Loucy (cell line): ENCODE measurements around the gene MFSD8.
"Not testable (repeated sequence)": the region's sequence is repeated elsewhere in the genome, so short reads cannot be mapped to it uniquely, and the experiment has no call there.

ENCODE experiments used
- H2AFZ ChIP-seq: fragments of 200-600 bp; sonication (generic); 2 replicates; pipeline ENCODE4 v1.6.0; 2016; ENCODE audit warnings: antibody characterized with exemption, mild to moderate bottlenecking, low read length, moderate library complexity
- H3F3A ChIP-seq: fragments of 200-600 bp; 2 replicates; pipeline ENCODE4 v1.6.0; 2016; ENCODE audit warnings: antibody characterized with exemption, low read depth, mild to moderate bottlenecking
- H3K27me3 ChIP-seq: fragments of 200-600 bp; sonication (generic); 2 replicates; pipeline ENCODE4 v1.6.1; 2014; ENCODE audit warnings: low read length, mild to moderate bottlenecking; ENCODE audit not compliant: insufficient read depth, poor library complexity, severe bottlenecking
- H3K36me3 ChIP-seq: fragments of 200-600 bp; sonication (generic); 2 replicates; pipeline ENCODE4 v1.6.1; 2016; ENCODE audit warnings: low read length; ENCODE audit not compliant: insufficient read depth
- H3K4me1 ChIP-seq: fragments of 200-600 bp; sonication (generic); 2 replicates; pipeline ENCODE4 v1.5.1; 2014; ENCODE audit warnings: low read length, mild to moderate bottlenecking; ENCODE audit not compliant: insufficient read depth, poor library complexity, severe bottlenecking
- H3K4me2 ChIP-seq: fragments of 200-600 bp; sonication (generic); 2 replicates; pipeline ENCODE4 v1.6.0; 2014; ENCODE audit warnings: antibody characterized with exemption, low read length, low read depth, mild to moderate bottlenecking; ENCODE audit not compliant: poor library complexity, severe bottlenecking
- H3K4me3 ChIP-seq: fragments of 200-600 bp; sonication (generic); 2 replicates; pipeline ENCODE4 v1.5.1; 2014; ENCODE audit warnings: low read length, mild to moderate bottlenecking, mixed read lengths; ENCODE audit not compliant: poor library complexity, severe bottlenecking
- H3K79me2 ChIP-seq: fragments of 200-600 bp; sonication (generic); 2 replicates; pipeline ENCODE4 v1.6.1; 2014; ENCODE audit warnings: low read length; ENCODE audit not compliant: insufficient read depth
- H3K9ac ChIP-seq: fragments of 200-600 bp; sonication (generic); 2 replicates; pipeline ENCODE4 v1.6.0; 2014; ENCODE audit warnings: mild to moderate bottlenecking, low read depth, low read length, moderate library complexity; ENCODE audit not compliant: poor library complexity, severe bottlenecking
- H3K9me2 ChIP-seq: fragments of 200-600 bp; sonication (generic); replicated peaks from 2 replicates; pipeline ENCODE4 v1.6.1; 2016; ENCODE audit warnings: low read depth, low read length, mixed read lengths
- H3K9me3 ChIP-seq: fragments of 200-600 bp; sonication (generic); 2 replicates; pipeline ENCODE4 v1.6.1; 2014; ENCODE audit warnings: mild to moderate bottlenecking, antibody characterized with exemption, low read length, low read depth; ENCODE audit not compliant: insufficient read depth
- H4K20me1 ChIP-seq: fragments of 200-600 bp; sonication (generic); 2 replicates; pipeline ENCODE4 v1.6.0; 2014; ENCODE audit warnings: antibody characterized with exemption, low read length, mild to moderate bottlenecking; ENCODE audit not compliant: insufficient read depth, poor library complexity, severe bottlenecking
- CTCF ChIP-seq: fragments of 200-600 bp; sonication (generic); conservative IDR thresholded peaks from 2 replicates; pipeline ENCODE4 v1.5.1; 2014; ENCODE audit warnings: mild to moderate bottlenecking, antibody characterized with exemption, low read length
- EZH2phosphoT487 ChIP-seq: fragments of 200-600 bp; IDR thresholded peaks from 2 replicates; pipeline ENCODE4 v1.6.1; 2018; ENCODE audit warnings: antibody characterized with exemption, mild to moderate bottlenecking, moderate library complexity, borderline replicate concordance

The MFSD8 gene

DNA sequence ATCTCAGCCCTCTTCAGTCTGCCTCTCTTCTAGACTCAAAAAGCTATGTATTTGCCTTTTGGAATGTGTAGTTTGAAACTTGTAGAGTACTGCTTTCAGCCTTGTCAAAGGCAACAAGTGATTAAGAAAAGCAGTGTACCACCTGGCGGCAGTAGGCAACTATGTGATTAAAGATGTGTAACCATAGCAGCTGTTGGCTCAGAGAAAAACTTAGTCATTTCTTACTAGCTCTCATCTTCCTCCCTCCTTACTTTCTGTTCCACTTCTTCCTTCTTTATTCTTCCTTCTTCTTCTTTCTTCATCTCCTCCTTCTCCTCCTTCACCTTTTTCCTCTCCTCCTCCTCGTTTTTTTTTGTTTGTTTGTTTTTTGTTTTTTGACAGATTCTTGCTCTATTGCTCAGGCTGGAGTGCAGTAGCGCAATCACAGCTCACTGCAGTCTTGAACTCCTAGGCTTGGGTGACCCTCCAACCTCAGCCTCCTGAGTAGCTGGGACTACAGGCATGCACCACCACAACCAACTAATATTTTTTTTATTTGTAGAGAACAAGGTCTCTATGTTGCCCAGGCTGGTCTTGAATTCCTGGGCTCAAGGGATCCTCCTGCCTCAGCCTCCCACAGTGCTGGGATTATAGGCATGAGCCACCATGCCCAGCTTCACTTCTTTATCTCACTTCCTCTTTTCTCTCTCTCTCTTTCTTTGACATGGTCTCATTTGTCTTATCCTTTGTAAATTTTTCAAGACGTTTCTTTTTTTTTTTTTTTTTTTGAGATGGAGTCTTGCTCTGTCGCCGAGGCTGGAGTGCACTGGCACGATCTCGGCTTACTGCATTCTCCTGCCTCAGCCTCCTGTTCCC, 32.8 kb upstream of the MFSD8 start:
- TF ChIP-seq CTCF (no peak), EZH2phosphoT487 (no peak)

DNA sequence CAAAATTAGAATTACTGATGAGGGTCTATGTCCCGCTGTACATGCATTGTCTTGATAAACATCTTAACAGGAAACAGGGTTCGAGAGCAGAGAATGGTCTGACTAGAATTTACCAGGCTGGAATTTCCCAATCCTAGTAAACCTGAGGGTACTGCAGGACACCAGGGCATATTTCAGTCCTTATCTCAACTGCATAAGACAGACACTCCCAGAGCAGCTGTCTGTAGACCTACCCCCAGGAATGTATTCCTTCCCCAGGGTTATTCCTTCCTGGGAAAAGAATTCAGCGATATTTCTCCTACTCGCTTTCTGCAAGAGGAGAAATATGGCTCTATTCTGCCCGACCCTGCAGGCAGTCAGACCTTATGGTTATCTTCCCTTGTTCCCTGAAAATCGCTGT, 31.5 kb upstream of the MFSD8 start:
- H3K9ac ChIP-seq, H3K4me1 ChIP-seq, H2AFZ ChIP-seq, H3K4me3 ChIP-seq, H3K9me3 ChIP-seq, H3K9me2 ChIP-seq, H3K79me2 ChIP-seq, H4K20me1 ChIP-seq, H3K27me3 ChIP-seq, H3F3A ChIP-seq, H3K4me2 ChIP-seq: not testable (repeated sequence)
- peaks cover 12% of the 10 kb centered on the region; the same call in 1 of the 2 replicates for H3K36me3 ChIP-seq

More for the DNA sequence above, 32.8 kb upstream of the MFSD8 start:
- Histone ChIP-seq H3K4me2 (no peak overlapping the region), H3K79me2 (peaks cover 2% of the 10 kb centered on the region; the same call in 1 of the 2 replicates), H3K4me3 (no peak overlapping the region), H3K36me3 (peaks cover 12% of the 10 kb centered on the region; the same call in 1 of the 2 replicates), H3K9me3 (no peaks in the 10 kb centered on the region), H2AFZ (no peak overlapping the region), H4K20me1 (no peaks in the 10 kb centered on the region), H3K9me2 (no peaks in the 10 kb centered on the region), H3K27me3 (no peaks in the 10 kb centered on the region), H3F3A (no peaks in the 10 kb centered on the region), H3K9ac (no peak overlapping the region), H3K4me1 (no peaks in the 10 kb centered on the region)

- Histone ChIP-seq H3K27me3 (no peaks in the 10 kb centered on the region), H2AFZ (no peak overlapping the region), H3K4me3 (no peak overlapping the region), H3K79me2 (no peaks in the 10 kb centered on the region), H4K20me1 (no peaks in the 10 kb centered on the region), H3K9me3 (no peaks in the 10 kb centered on the region), H3K4me1 (no peaks in the 10 kb centered on the region), H3K9me2 (no peaks in the 10 kb centered on the region), H3K36me3 (peaks cover 12% of the 10 kb centered on the region; the same call in 1 of the 2 replicates), H3K9ac (no peak overlapping the region), H3F3A (no peaks in the 10 kb centered on the region), H3K4me2 (no peak overlapping the region)
- no peak for TF ChIP-seq EZH2phosphoT487
- no peak for TF ChIP-seq CTCF
These were observed 30.8 kb upstream of the MFSD8 start for GRCh38 chr4:127995776-127996175.

DNA sequence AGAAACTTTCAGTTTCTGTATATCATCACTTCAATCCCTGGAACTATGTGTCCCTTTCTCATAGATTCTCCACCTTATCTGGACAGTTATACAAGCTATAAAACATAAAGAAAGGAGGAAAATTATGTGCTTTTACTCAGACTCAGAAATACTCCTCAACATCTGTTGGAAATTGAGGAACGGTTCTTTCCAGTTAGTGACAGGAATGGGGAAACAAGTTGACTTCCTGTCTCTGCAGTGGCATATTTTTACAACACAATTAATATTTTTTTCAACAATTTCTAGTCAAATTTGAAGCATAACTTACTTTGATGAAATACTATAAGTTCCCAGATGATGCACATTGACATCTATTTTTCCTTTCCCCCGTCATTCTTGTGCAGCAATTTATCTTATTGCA, 28.2 kb upstream of the MFSD8 start:
- H3K9me2 ChIP-seq: no peaks in the 10 kb centered on the region
- no peaks in the 10 kb centered on the region for H3K79me2 ChIP-seq
- H3K9me3 ChIP-seq: no peaks in the 10 kb centered on the region
- no peaks in the 10 kb centered on the region for H3K27me3 ChIP-seq
- no peak overlapping the region for H3K4me2 ChIP-seq
- no peaks in the 10 kb centered on the region for H3F3A ChIP-seq
- H3K4me3 ChIP-seq: no peak overlapping the region
- H3K9ac ChIP-seq: no peak overlapping the region
- TF ChIP-seq CTCF (no peak), EZH2phosphoT487 (no peak)
- H3K4me1 ChIP-seq: no peaks in the 10 kb centered on the region
- no peak overlapping the region for H2AFZ ChIP-seq
- H4K20me1 ChIP-seq: no peaks in the 10 kb centered on the region
- no peaks in the 10 kb centered on the region; the same call in 1 of the 2 replicates for H3K36me3 ChIP-seq
